Activated T-helper 1 cell treated with anti-CD3 and anti-CD28 coated beads, Interleukin-12 subunit alpha, Interleukin-12 subunit beta, Interleukin-2, Interleukin-4 antibody, amounts not matched to agents 30 ng/mL and 10 ng/mL and 1 ng/mL, durations not matched to agents 14 hours and 24 hours and 36 hours (primary cell): Measurements from ENCODE around the gene FSD2. TPM values are rescaled to one million over a fixed set of nuclear protein-coding genes. Genes with fewer than 3 reads are reported as not detected.
"Not testable (repeated sequence)": the region's sequence is repeated elsewhere in the genome, so short reads cannot be mapped to it uniquely, and the experiment has no call there.

Experiments
- DNase-seq: peaks from one replicate; pipeline ENCODE4 v3.0.0; 2021; ENCODE audit warnings: low spot score
- H3K27ac Mint-ChIP-seq: one replicate; pipeline ENCODE4 v1.8.0; 2021; ENCODE audit warnings: mild to moderate bottlenecking, mixed read lengths
- H3K27me3 Mint-ChIP-seq: one replicate; pipeline ENCODE4 v1.8.0; 2022; ENCODE audit warnings: mild to moderate bottlenecking, moderate library complexity, mixed read lengths; ENCODE audit not compliant: insufficient read depth
- H3K36me3 Mint-ChIP-seq: one replicate; pipeline ENCODE4 v1.8.0; 2021; ENCODE audit warnings: low read depth, mixed read lengths
- H3K4me1 Mint-ChIP-seq: one replicate; pipeline ENCODE4 v1.8.0; 2021; ENCODE audit warnings: low read depth, mixed read lengths
- H3K4me3 Mint-ChIP-seq: one replicate; pipeline ENCODE4 v1.8.0; 2021; ENCODE audit warnings: mild to moderate bottlenecking, moderate library complexity, mixed read lengths
- H3K9me3 Mint-ChIP-seq: one replicate; pipeline ENCODE4 v1.8.0; 2021; ENCODE audit warnings: mixed read lengths
- intact Hi-C: fragments of 100-400 bp; cut with micrococcal nuclease; formaldehyde crosslinking; loops from one replicate; pipeline ENCODE4 v1.15.1; 2024
- total RNA-seq: library from RNA; stranded (reverse); gene quantifications from 2 replicates; pipeline ENCODE4 v1.2.3, GENCODE V29; 2022

FSD2 gene
- total RNA-seq, 1 donor from 2014 or later = not detected

DNA sequence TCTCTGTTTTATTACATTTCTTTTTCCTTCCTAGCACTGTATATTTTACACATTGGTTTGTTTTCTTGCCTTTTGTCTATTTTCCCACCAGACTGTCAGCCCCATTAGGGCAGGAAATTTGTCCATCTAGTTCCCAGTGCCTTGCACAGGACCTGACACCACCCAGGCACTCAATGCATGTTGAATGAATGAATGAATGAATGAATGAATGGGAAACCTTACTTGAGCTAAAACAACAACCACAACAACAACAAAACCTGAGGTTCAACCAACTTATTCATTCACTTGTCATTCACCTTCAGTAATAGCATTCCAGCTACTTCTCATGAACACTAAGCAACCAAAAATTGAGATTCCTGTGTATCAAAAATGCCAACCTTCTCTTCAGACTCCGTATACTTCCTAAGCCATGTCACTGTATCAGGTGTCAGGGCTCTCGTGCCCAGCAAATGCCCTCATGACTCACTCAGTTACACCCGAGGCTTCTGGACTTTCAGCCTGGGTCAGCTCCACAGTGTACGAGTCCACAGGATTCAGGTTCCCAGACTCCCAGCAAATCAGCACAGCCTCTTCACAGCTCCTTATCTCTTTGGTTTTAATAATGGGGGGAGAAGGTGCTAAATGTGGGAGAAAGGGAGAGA, 37.3 kb downstream of the FSD2 start:
- Mint-ChIP-seq H3K27me3 (peaks cover 4% of the 10 kb centered on the region), H3K36me3 (peaks cover 12% of the 10 kb centered on the region), H3K27ac (no peak overlapping the region), H3K4me3 (no peak overlapping the region), H3K9me3 (no peaks in the 10 kb centered on the region), H3K4me1 (peaks cover 6% of the 10 kb centered on the region)
- no peak for DNase-seq
- intact Hi-C loops = no loop called here

DNA sequence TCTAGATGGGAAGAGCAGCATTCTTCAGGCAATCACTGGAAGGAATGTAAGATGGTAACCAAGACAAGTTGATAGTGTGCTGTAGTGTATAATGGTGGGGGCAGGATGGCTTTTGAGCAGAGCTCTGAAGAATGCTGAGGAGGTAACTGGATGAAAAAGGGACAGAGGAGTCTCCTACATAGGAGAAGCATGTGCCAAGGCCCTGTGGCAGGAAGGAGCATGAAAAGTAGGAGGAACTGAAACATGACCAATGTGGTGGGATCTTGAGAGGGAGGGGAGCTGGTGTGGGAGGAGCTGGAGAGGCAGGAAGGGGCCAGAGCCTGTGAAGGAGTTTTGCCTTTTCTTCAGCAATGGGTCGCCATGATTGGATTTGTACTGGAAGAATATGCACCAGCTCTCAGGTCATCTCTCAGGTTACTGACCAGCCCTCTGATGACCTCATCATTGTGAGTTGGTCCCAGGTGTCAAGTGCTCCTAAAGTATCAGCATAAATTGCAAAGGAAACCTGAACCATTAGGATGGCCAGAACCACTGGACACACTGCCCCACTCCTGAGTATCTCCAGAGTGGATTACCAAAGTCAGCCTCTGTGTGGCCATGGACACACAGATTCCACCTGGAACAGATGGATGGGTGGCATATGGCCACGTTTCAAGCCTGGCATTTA, 38.6 kb downstream of the FSD2 start:
- Mint-ChIP-seq H3K9me3 (no peaks in the 10 kb centered on the region), H3K27ac (no peak overlapping the region), H3K4me1 (peaks cover 12% of the 10 kb centered on the region), H3K4me3 (no peak overlapping the region), H3K36me3 (peaks cover 16% of the 10 kb centered on the region), H3K27me3 (peaks cover 1% of the 10 kb centered on the region)
- intact Hi-C loops = no loop called here
- DNase-seq = no peak

DNA sequence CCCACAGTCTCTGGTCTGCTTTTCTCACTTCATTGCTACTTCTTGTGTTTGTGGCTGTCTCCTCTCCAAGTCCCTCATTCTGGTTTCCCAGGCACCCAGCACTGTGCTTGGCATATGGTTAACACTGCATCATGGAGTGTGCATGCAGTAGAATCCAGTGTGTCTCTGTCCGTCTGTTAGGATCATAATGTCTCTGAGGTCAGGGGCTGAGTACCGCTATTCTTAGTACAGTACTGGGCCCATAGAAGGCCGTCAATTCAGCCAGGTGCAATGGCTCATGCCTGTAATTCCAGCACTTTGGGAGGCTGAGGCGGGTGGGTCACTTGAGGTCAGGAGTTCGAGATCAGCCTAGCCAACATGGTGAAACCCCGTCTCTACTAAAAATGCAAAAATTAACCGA, 39.7 kb downstream of the FSD2 start:
- peaks cover 12% of the 10 kb centered on the region for H3K4me1 Mint-ChIP-seq
- intact Hi-C loops, H3K27me3 Mint-ChIP-seq, DNase-seq, H3K27ac Mint-ChIP-seq, H3K9me3 Mint-ChIP-seq, H3K4me3 Mint-ChIP-seq: not testable (repeated sequence)
- peaks cover 19% of the 10 kb centered on the region for H3K36me3 Mint-ChIP-seq

DNA sequence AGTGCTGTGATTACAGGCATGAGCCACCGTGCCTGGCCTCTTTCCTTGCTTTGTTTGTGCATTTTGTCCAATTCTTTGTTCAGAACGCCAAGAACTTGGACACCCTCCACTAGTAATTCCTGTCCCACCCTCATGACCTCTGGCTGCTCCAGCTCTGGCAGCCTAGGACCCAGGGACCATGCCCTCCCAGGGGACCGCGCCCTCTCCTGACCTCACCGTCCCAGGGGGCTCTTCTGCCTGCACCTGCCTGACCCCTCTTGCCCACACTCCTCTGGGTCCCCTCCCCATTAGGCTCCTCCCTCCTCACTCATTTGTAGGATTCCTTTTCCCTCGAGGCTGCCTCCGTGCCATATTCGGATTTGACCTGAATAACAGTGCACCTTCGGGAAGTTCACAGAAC, 41.1 kb downstream of the FSD2 start:
- Mint-ChIP-seq H3K9me3 (no peaks in the 10 kb centered on the region), H3K4me1 (peaks cover 17% of the 10 kb centered on the region), H3K4me3 (no peak overlapping the region), H3K27me3 (peaks cover 1% of the 10 kb centered on the region), H3K36me3 (peaks cover 24% of the 10 kb centered on the region), H3K27ac (no peak overlapping the region)
- DNase-seq = no peak
- intact Hi-C loops = no loop called here

DNA sequence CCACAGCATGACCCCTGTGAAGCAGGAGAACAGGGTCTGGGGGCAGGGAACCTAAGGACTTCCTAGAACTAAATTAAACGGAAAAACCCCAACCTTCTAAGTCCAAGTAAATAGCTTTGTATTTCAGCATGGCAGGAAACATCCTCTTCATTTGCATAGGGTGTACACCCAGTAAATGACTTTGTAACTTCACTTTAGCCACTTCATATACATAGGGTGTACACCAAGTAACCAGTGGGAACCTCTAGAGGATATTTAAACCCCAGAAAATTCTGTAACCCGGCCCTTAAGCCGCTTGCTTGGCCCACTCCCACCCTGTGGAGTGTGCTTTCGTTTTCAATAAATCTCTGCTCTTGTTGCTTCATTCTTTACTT, 41.8 kb downstream of the FSD2 start:
- H3K27ac Mint-ChIP-seq = no peak overlapping the region
- H3K4me1 Mint-ChIP-seq = peaks cover 18% of the 10 kb centered on the region
- intact Hi-C loops = no loop called here
- H3K27me3 Mint-ChIP-seq = peaks cover 1% of the 10 kb centered on the region
- no peak overlapping the region for H3K4me3 Mint-ChIP-seq
- no peak for DNase-seq
- H3K36me3 Mint-ChIP-seq = peaks cover 24% of the 10 kb centered on the region
- H3K9me3 Mint-ChIP-seq = no peaks in the 10 kb centered on the region

DNA sequence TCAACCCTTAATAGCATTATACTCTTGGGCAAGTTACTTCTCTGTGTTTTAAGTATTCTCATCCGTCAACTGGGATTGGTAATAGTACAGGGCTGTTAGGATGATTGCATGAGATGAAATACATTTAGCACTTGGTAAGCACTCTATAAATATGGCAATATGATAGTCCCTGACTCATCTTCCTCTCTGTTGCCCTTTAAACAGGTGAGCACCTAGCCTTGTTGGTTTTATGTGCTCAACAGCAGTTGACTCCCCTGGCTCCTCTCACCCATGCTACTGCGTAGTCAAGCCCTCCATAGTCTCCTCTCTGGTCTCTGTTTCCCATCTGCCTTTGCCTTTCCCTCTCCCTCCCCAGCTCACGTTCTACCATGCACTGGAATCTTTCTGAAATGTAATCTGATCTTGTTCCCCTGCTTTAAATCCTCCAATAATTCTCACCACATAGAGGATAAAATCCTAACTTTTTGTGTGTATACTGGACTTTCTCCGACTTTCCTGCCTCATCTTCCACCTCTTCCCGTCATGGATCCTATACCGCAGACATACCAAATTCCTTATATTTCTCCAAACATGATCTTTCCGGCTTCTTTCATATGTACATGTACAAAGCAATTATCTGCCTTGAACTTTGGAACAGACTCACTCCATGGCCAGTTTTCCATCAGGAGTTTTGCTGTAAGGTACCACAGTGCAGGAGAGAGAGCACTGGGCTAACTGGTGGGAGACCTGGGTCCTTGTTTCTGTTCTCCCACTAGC, 42.3 kb downstream of the FSD2 start:
- Mint-ChIP-seq H3K36me3 (peaks cover 26% of the 10 kb centered on the region), H3K4me3 (no peak overlapping the region), H3K9me3 (no peaks in the 10 kb centered on the region), H3K27me3 (peaks cover 1% of the 10 kb centered on the region), H3K27ac (peak overlapping the region; percentile 5), H3K4me1 (peaks cover 21% of the 10 kb centered on the region)
- intact Hi-C loops = no loop called here
- no peak for DNase-seq

DNA sequence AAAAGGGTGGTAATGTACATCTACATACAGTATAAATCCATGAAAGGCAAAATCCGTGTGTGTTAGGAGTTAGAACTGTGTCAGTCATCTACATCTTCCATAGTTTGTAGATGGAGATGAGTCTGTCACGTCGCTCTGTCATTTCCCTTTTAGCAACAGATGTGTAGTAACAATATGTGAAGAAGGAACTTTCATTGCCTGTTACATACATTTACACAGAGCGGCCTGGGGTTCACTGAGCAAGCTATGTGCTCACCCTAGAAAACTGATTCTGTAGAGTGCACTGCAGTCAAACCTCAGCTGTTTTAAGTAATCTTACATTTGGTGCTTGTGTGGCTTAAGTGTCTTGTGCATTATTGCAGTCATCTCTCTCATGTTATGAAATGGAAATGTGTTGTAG, 54.6 kb downstream of the FSD2 start:
- peak overlapping the region; percentile 97 for H3K27ac Mint-ChIP-seq

DNA sequence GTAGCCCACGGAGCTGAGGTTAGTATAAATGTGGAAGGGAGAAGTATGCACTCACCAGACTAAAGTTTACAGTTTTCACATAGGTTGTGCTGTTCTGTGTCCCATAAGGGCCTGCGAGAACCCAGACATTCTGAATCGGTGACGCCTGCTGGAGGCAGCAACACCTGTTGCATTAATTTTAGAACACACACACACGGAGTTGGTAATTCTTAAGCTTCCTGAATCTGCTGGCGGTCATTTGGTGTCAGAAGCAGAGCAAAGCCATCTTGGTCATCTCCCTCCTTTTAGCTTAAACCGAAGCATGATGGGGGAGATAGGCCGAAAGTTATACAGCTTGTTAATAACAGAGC, 55.1 kb downstream of the FSD2 start:
- intact Hi-C loops = loop anchor here (1.0 to 2.0 kb wide), 7 partner anchors 42 to 260 kb away; partner anchors contain the start of genes AP3B2, C15orf40, RAMAC and RPS17
- H3K36me3 Mint-ChIP-seq = peaks cover 32% of the 10 kb centered on the region
- H3K4me1 Mint-ChIP-seq = peaks cover 43% of the 10 kb centered on the region

More for the DNA sequence above, 54.6 kb downstream of the FSD2 start:
- intact Hi-C loops = loop anchor here (2.0 kb wide), 2 partner anchors 43 to 81 kb away; partner anchors contain the start of gene AP3B2
- Mint-ChIP-seq H3K36me3 (peaks cover 37% of the 10 kb centered on the region), H3K4me1 (peaks cover 47% of the 10 kb centered on the region), H3K27me3 (no peaks in the 10 kb centered on the region), H3K4me3 (peak overlapping the region; percentile 100), H3K9me3 (no peaks in the 10 kb centered on the region)
- DNase-seq = no peak

DNA sequence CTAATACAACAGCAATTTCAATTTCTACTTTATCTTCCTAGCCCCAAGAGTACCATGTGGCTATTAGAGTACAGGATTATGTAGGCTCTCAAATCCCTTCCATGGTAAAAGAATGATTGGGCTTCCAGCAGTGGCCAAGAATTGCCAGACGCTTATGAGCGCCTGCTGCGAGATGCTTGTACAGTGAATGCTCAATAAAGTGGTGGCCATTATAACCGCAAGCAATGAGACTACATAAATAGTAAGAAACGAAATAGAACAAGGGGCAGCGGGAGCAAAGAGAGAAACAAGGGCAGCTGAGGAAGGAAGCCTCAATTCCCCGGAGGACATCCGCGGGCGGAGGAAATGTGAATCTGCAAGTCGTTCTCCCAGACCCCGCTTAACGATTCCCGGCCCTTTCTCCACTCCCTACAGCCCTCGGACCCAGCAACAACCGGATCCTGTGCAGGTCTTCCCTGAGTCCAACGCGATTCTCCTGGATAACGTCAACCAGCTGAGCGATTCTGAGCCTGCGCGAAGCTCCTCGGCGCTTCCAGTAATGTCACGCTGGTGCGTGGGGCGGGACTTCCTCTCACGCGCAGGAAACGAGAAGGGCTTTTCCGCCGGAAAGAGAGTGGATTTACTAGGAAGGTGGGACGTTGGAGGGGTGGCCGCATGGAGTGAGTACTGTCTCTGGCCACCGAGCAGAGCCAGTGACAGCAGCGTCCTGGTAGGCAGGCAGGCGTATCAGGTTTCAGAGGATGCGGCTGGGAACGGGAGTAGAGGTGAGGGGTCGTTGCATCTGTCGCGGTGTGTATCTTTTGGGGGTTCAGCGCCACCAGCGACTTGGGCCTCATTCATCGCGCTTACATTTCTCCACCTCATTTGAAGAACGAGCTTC, 55.7 kb downstream of the FSD2 start:
- peaks cover 39% of the 10 kb centered on the region for H3K4me1 Mint-ChIP-seq

More for the DNA sequence above, 55.1 kb downstream of the FSD2 start:
- Mint-ChIP-seq H3K9me3 (no peaks in the 10 kb centered on the region), H3K4me3 (peak overlapping the region; percentile 100), H3K27me3 (no peaks in the 10 kb centered on the region), H3K27ac (peak overlapping the region; percentile 97)
- DNase-seq = no peak

DNA sequence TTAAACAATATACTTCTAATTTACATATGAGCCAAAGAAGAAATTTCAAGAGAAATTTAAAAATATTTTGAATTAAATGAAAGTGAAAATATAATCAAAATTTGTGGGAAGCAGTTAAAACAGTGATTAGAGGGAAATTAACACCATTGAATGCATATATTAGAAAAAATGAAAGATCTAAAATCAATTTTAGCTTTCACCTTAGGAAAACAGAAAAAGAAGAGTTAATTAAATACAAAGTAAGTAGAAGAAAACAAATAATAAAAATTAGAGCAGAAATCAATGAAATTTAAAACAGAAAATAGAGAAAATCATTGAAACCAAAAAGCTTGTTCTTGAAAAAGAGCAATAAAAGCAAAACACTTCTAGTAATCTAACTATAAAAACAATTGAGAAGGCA, 57.6 kb downstream of the FSD2 start:
- H3K4me1 Mint-ChIP-seq = peaks cover 28% of the 10 kb centered on the region
- DNase-seq = no peak
- intact Hi-C loops = no loop called here
- peaks cover 20% of the 10 kb centered on the region for H3K36me3 Mint-ChIP-seq
- H3K9me3 Mint-ChIP-seq = no peaks in the 10 kb centered on the region
- no peak overlapping the region for H3K27ac Mint-ChIP-seq
- H3K4me3 Mint-ChIP-seq = no peak overlapping the region
- H3K27me3 Mint-ChIP-seq = no peaks in the 10 kb centered on the region

More for the DNA sequence above, 55.7 kb downstream of the FSD2 start:
- Mint-ChIP-seq H3K36me3 (peaks cover 29% of the 10 kb centered on the region), H3K27me3 (no peaks in the 10 kb centered on the region), H3K27ac (peak overlapping the region; percentile 97), H3K9me3 (no peaks in the 10 kb centered on the region), H3K4me3 (peak overlapping the region; percentile 100)
- intact Hi-C loops = loop anchor here (1.0 to 2.0 kb wide), 7 partner anchors 41 to 261 kb away; partner anchors contain the start of genes AP3B2, C15orf40, RAMAC and RPS17
- peak; percentile 82 for DNase-seq

DNA sequence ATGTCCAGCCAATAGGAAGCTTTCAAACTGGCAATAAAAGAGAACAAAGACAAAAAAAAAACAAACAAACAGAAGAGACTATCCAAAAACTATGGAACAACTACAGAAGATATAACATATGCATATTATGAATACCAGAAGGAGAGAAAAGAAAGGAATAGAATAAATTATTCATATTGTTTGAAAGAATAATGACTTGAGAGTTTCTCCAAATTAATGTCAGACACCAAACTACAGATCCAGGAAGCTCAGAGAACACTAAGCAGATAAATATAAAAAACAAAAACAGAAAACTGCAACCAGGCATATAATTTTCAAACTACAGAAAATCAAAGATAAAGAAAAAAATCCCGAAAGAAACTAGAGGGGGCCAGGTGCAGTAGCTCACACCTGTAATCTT, 62.1 kb downstream of the FSD2 start:
- H3K4me1 Mint-ChIP-seq = no peaks in the 10 kb centered on the region
- H3K27me3 Mint-ChIP-seq = no peaks in the 10 kb centered on the region
- no peak overlapping the region for H3K27ac Mint-ChIP-seq
- DNase-seq = no peak
- intact Hi-C loops = no loop called here
- H3K4me3 Mint-ChIP-seq = no peak overlapping the region
- H3K36me3 Mint-ChIP-seq = no peaks in the 10 kb centered on the region
- H3K9me3 Mint-ChIP-seq = no peaks in the 10 kb centered on the region

DNA sequence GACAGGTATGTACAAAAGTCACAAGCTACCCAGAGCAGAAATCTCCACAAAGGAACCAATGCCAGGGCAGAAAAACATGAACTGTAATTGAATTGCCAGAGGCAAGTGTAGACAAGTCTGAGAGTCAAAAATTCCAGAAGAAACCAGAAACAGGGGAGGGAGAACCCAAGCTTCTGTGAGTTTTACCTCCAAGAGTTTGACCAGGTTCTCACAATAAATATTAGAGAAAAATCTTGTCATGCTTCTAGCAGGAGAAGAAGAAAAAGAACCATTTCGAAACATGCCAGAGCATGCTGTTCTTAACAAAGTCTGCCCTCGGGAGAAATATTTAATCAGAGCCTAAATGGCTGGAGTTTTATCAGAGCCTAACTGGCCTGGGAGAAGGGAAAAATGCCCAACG, 63.7 kb downstream of the FSD2 start:
- H3K27ac Mint-ChIP-seq = no peak overlapping the region
- H3K4me1 Mint-ChIP-seq = no peaks in the 10 kb centered on the region
- no peaks in the 10 kb centered on the region for H3K9me3 Mint-ChIP-seq
- H3K36me3 Mint-ChIP-seq = peaks cover 3% of the 10 kb centered on the region
- intact Hi-C loops = no loop called here
- no peak overlapping the region for H3K4me3 Mint-ChIP-seq
- H3K27me3 Mint-ChIP-seq = no peaks in the 10 kb centered on the region
- DNase-seq = no peak
